Measurements from ENCODE around the gene OR10S1. TPM values are rescaled to one million over a fixed set of nuclear protein-coding genes. Genes with fewer than 3 reads are reported as not detected.

The OR10S1 gene
- total RNA-seq, 1 donor from 2014 or later = not detected

DNA sequence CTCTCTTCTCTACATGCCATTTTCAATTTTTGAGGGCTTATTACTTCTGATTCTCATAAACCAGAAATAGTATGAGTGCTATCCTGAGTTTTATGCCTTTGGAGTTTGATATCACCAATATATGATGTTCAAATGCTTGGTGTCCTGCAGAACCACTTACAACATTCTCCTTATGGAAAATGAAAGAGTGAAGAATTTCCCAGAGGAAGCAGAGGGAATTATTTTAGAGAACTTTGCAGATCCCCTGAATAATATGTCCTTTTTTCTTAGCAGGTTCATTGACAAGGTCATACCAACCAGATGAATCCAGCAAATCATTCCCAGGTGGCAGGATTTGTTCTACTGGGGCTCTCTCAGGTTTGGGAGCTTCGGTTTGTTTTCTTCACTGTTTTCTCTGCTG, 38.3 kb downstream of the OR10S1 start, which contains the start of gene OR4D5:
TSS of gene OR4D5 (plus strand) at position 301 of the 400 bp plus-strand sequence. CDS start at position 301, 0 bp downstream.
- TF ChIP-seq, protein P1, sequence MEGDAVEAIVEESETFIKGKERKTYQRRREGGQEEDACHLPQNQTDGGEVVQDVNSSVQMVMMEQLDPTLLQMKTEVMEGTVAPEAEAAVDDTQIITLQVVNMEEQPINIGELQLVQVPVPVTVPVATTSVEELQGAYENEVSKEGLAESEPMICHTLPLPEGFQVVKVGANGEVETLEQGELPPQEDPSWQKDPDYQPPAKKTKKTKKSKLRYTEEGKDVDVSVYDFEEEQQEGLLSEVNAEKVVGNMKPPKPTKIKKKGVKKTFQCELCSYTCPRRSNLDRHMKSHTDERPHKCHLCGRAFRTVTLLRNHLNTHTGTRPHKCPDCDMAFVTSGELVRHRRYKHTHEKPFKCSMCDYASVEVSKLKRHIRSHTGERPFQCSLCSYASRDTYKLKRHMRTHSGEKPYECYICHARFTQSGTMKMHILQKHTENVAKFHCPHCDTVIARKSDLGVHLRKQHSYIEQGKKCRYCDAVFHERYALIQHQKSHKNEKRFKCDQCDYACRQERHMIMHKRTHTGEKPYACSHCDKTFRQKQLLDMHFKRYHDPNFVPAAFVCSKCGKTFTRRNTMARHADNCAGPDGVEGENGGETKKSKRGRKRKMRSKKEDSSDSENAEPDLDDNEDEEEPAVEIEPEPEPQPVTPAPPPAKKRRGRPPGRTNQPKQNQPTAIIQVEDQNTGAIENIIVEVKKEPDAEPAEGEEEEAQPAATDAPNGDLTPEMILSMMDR (IDR thresholded peaks at IDR 0.05; ENCODE audit: insufficient read depth, low read length, poor library complexity, severe bottlenecking) = no peak
- H3K27me3 ChIP-seq (ENCODE audit: control insufficient read depth, insufficient read depth, low read length) = no peaks in the 10 kb centered on the region
- H3K4me3 ChIP-seq (ENCODE audit: low read depth, low read length) = no peak within 1 kb of the TSS
- DNase-seq (ENCODE audit: low read depth) = no peak
- H3K36me3 ChIP-seq (ENCODE audit: control insufficient read depth, insufficient read depth, low read length) = no peaks in the 10 kb centered on the region

Other genes with a start within 250 kb of the OR10S1 start
- 10.5 and 20.1 TPM in 2 replicates for gene ZNF202, start 236.1 kb downstream of the OR10S1 start, total RNA-seq
- gene OR6X1, start 223.3 kb downstream of the OR10S1 start, total RNA-seq = not detected in 2 replicates
- gene OR6M1, start 171.4 kb downstream of the OR10S1 start, total RNA-seq = not detected in 2 replicates
- gene TMEM225, start 92.1 kb downstream of the OR10S1 start, total RNA-seq = not detected in 2 replicates
- gene OR8D4, start 75.6 kb downstream of the OR10S1 start, total RNA-seq = not detected in 2 replicates
- gene OR4D5, start 38.2 kb downstream of the OR10S1 start, total RNA-seq = not detected in 2 replicates
- gene OR6T1, start 33.9 kb downstream of the OR10S1 start, total RNA-seq = 0.34 TPM in 1 of 2 replicates, not detected in the other
- gene OR10G6, start 17.4 kb upstream of the OR10S1 start, total RNA-seq = not detected in 2 replicates
- not detected in 2 replicates for gene OR10G4, start 35.2 kb upstream of the OR10S1 start, total RNA-seq
- gene OR10G9, start 45.2 kb upstream of the OR10S1 start, total RNA-seq = not detected in 2 replicates
- not detected in 2 replicates for gene OR10G8, start 49.0 kb upstream of the OR10S1 start, total RNA-seq
- gene OR10G7, start 63.5 kb upstream of the OR10S1 start, total RNA-seq = not detected in 2 replicates
- gene VWA5A, start 137.7 kb upstream of the OR10S1 start, total RNA-seq = 26.6 and 33.4 TPM in 2 replicates
- not detected in 2 replicates for gene OR10D3, start 205.6 kb upstream of the OR10S1 start, total RNA-seq